ENCODE results near the gene MYL6B.
"Not testable (repeated sequence)": the region's sequence is repeated elsewhere in the genome, so short reads cannot be mapped to it uniquely, and the experiment has no call there.

Gene MYL6B

GRCh38 chr12:56155256-56155845 lies 3.0 kb downstream of the MYL6B start:
- H3K36me3 ChIP-seq (ENCODE audit: insufficient read depth, low read length) = peaks cover 9% of the 10 kb centered on the region; the same call in 1 of the 2 replicates
- no peak overlapping the region for H2AFZ ChIP-seq (ENCODE audit: low read length)
- H4K20me1 ChIP-seq (ENCODE audit: insufficient read depth, low read length, poor library complexity, severe bottlenecking) = peaks cover 20% of the 10 kb centered on the region
- H3K4me3 ChIP-seq (ENCODE audit: low read length, poor library complexity, severe bottlenecking) = no peak overlapping the region
- H3K4me2 ChIP-seq (ENCODE audit: low read depth, low read length, poor library complexity, severe bottlenecking) = no peak overlapping the region
- no peaks in the 10 kb centered on the region for H3K27me3 ChIP-seq (ENCODE audit: insufficient read depth, low read length, poor library complexity, severe bottlenecking)
- peaks cover 56% of the 10 kb centered on the region for H3K79me2 ChIP-seq (ENCODE audit: insufficient read depth, low read length)
- no peaks in the 10 kb centered on the region for H3K9me2 ChIP-seq (replicated peaks; ENCODE audit: low read depth, low read length)
- peak overlapping the region; percentile 92 for H3K9ac ChIP-seq (ENCODE audit: low read depth, low read length, poor library complexity, severe bottlenecking)
- TF ChIP-seq CTCF (conservative IDR thresholded peaks at IDR 0.05; ENCODE audit: low read length) (no peak), EZH2phosphoT487 (IDR thresholded peaks at IDR 0.05; ENCODE audit: borderline replicate concordance) (no peak)
- H3F3A ChIP-seq (ENCODE audit: low read depth) = no peaks in the 10 kb centered on the region
- no peaks in the 10 kb centered on the region for H3K9me3 ChIP-seq (ENCODE audit: insufficient read depth, low read depth, low read length)
- H3K4me1 ChIP-seq (ENCODE audit: insufficient read depth, low read length, poor library complexity, severe bottlenecking) = peaks cover 37% of the 10 kb centered on the region

DNA sequence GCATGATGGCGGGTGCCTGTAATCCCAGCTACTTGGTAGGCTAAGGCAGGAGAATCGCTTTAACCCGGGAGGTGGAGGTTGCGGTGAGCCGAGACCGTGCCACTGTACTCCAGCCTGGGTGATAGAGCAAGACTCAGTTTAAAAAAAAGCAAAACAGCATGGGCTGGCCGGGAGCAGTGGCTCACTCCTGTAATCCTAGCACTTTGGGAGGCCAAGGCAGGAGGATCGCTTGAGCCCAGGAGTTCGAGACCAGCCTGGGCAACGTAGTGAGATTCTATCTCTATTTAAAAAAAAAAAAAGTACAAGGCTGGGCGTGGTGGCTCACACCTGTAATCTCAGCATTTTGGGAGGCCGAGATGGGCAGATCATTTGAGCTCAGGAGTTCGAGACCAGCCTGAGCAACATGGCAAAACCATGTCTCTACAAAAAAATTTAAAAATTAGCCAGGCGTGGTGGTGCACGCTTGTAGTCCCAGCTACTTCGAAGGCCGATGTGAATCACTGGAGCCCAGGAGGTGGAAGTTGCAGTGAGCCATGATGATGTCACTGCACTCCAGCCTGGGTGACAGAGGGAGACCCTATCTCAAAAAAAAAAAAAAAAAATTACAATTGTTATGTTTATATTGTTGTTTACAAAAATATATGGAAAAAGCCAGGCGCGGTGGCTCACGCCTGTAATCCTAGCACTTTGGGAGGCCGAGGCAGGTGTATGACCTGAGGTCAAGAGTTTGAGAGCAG lies 4.2 kb downstream of the MYL6B start:
- peaks cover 69% of the 10 kb centered on the region for H3K79me2 ChIP-seq (ENCODE audit: insufficient read depth, low read length)
- not testable (repeated sequence) for H3K9me3 ChIP-seq (ENCODE audit: insufficient read depth, low read depth, low read length); H3F3A ChIP-seq (ENCODE audit: low read depth); H3K9me2 ChIP-seq (replicated peaks; ENCODE audit: low read depth, low read length); H3K27me3 ChIP-seq (ENCODE audit: insufficient read depth, low read length, poor library complexity, severe bottlenecking); H2AFZ ChIP-seq (ENCODE audit: low read length)
- H4K20me1 ChIP-seq (ENCODE audit: insufficient read depth, low read length, poor library complexity, severe bottlenecking) = peaks cover 32% of the 10 kb centered on the region
- H3K4me3 ChIP-seq (ENCODE audit: low read length, poor library complexity, severe bottlenecking) = peak overlapping the region; percentile 82
- H3K9ac ChIP-seq (ENCODE audit: low read depth, low read length, poor library complexity, severe bottlenecking) = peak overlapping the region; percentile 94
- H3K4me1 ChIP-seq (ENCODE audit: insufficient read depth, low read length, poor library complexity, severe bottlenecking) = peaks cover 43% of the 10 kb centered on the region
- H3K4me2 ChIP-seq (ENCODE audit: low read depth, low read length, poor library complexity, severe bottlenecking) = peak overlapping the region; percentile 90
- H3K36me3 ChIP-seq (ENCODE audit: insufficient read depth, low read length) = peaks cover 22% of the 10 kb centered on the region; the same call in 1 of the 2 replicates

DNA sequence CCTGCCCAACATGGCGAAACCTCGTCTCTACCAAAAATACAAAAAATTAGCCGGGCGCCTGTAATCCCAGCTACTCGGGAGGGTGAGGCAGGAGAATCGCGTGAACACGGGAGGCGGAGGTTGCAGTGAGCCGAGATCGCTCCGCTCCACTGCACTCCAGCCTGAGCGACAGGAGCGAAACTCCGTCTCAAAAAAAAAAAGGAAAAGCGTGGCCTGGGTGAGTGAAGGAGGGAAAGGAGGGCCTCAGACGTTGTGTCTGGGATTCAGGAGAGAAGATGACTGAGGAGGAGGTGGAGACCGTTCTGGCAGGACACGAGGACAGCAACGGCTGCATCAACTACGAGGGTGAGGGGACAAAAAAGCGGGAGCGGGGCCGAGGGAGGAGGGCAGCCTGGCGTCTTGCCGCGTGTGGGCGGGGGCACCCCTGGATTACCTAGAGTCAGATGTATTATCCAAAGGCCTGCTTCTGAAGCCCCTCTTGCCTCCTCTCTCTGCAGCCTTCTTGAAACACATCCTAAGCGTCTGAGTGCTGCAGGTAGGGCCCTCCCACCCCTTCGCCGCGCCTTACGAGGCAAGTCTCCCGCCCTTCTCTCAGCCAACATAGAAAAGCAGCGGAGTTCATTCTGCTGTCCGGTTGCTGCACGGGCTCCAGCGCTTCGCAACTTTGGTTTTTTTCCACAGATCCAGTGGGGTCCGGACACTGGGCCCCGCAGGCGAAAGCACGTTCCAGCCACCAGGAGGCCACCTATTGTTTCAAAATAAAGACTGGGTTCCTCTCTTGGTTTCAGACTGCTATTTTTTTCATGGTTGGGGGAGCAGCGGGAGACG lies 5.0 kb downstream of the MYL6B start:
- Histone ChIP-seq H3K9me3 (ENCODE audit: insufficient read depth, low read depth, low read length) (no peaks in the 10 kb centered on the region), H3K4me3 (ENCODE audit: low read length, poor library complexity, severe bottlenecking) (peak overlapping the region; percentile 82), H3K79me2 (ENCODE audit: insufficient read depth, low read length) (peaks cover 74% of the 10 kb centered on the region), H3K4me1 (ENCODE audit: insufficient read depth, low read length, poor library complexity, severe bottlenecking) (peaks cover 43% of the 10 kb centered on the region), H3K4me2 (ENCODE audit: low read depth, low read length, poor library complexity, severe bottlenecking) (peak overlapping the region; percentile 90), H3K27me3 (ENCODE audit: insufficient read depth, low read length, poor library complexity, severe bottlenecking) (no peaks in the 10 kb centered on the region), H2AFZ (ENCODE audit: low read length) (peak overlapping the region; percentile 79), H3K36me3 (ENCODE audit: insufficient read depth, low read length) (peaks cover 29% of the 10 kb centered on the region; the same call in 1 of the 2 replicates), H3K9ac (ENCODE audit: low read depth, low read length, poor library complexity, severe bottlenecking) (peak overlapping the region; percentile 94), H3K9me2 (replicated peaks; ENCODE audit: low read depth, low read length) (no peaks in the 10 kb centered on the region), H3F3A (ENCODE audit: low read depth) (no peaks in the 10 kb centered on the region), H4K20me1 (ENCODE audit: insufficient read depth, low read length, poor library complexity, severe bottlenecking) (peaks cover 40% of the 10 kb centered on the region)
- TF ChIP-seq EZH2phosphoT487 (IDR thresholded peaks at IDR 0.05; ENCODE audit: borderline replicate concordance) (no peak), CTCF (conservative IDR thresholded peaks at IDR 0.05; ENCODE audit: low read length) (peak; percentile 47)
